ENCODE results near the gene DNAI7.

DNA sequence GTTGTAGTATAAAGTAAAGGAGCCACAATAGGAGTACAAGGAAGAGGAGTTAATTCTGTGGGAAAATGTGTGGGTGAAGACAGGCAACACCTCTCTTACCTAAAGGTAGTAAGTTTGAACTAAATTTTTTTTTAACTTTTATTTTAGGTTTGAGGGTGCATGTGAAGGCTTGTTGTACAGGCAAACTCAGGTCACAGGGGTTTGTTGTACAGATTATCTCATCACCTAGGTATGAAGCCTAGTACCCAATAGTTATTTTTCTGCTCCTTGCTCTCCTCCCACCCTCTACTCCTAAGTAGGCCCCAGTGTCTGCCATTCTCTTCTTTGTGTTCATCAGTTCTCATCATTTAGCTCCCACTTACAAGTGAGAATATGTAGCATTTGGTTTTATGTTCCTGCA, 70.5 kb downstream of the DNAI7 start:
- TF ChIP-seq, protein P1, sequence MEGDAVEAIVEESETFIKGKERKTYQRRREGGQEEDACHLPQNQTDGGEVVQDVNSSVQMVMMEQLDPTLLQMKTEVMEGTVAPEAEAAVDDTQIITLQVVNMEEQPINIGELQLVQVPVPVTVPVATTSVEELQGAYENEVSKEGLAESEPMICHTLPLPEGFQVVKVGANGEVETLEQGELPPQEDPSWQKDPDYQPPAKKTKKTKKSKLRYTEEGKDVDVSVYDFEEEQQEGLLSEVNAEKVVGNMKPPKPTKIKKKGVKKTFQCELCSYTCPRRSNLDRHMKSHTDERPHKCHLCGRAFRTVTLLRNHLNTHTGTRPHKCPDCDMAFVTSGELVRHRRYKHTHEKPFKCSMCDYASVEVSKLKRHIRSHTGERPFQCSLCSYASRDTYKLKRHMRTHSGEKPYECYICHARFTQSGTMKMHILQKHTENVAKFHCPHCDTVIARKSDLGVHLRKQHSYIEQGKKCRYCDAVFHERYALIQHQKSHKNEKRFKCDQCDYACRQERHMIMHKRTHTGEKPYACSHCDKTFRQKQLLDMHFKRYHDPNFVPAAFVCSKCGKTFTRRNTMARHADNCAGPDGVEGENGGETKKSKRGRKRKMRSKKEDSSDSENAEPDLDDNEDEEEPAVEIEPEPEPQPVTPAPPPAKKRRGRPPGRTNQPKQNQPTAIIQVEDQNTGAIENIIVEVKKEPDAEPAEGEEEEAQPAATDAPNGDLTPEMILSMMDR (IDR thresholded peaks at IDR 0.05; ENCODE audit: insufficient read depth, low read depth, low read length) = no peak
- no peak for TF ChIP-seq EZH2 (IDR thresholded peaks at IDR 0.05; ENCODE audit: insufficient read depth, low read length)
